ENCODE results near the gene TPRX2.

DNA sequence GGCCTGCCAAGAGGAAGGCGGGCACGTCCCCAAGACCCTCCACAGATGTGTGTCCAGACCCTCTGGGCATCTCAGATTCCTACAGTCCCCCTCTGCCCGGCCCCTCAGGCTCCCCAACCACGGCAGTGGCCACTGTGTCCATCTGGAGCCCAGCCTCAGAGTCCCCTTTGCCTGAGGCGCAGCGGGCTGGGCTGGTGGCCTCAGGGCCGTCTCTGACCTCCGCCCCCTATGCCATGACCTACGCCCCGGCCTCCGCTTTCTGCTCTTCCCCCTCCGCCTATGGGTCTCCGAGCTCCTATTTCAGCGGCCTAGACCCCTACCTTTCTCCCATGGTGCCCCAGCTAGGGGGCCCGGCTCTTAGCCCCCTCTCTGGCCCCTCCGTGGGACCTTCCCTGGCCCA is 19.6 kb upstream of the TPRX2 start:
- TF ChIP-seq CTCF (conservative IDR thresholded peaks at IDR 0.05 in 1 of 2, IDR thresholded peaks at IDR 0.05 in 1 of 2; ENCODE audit: extremely low read depth in 1 of 2, insufficient read depth in 1 of 2, low read depth in 1 of 2, low read length in 2 of 2) (no peak), EZH2 (IDR thresholded peaks at IDR 0.05; ENCODE audit: borderline replicate concordance, low read length) (no peak)

Measured in mammary epithelial cell (primary cell).